SK-N-SH treated with all-trans-retinoic acid at 6 μM for 48 hours (cell line): ENCODE data around the gene TNS1.

Experiments used
- ATAC-seq: fragments of 200-7000 bp; cut with Tn5 transposase; 3 replicates; pipeline ENCODE4 v1.9.1; 2020; ENCODE audit warnings: mild to moderate bottlenecking, moderate library complexity
- ARNTL ChIP-seq: fragments of 450-650 bp; formaldehyde crosslinking; IDR thresholded peaks from 2 replicates; pipeline ENCODE4 v1.5.0; 2020; ENCODE audit warnings: low read depth, mild to moderate bottlenecking, moderate library complexity, borderline replicate concordance
- BACH2 ChIP-seq: fragments of 250-450 bp; sonication (Bioruptor Pico); IDR thresholded peaks from 2 replicates; pipeline ENCODE4 v1.9.0; 2021; ENCODE audit warnings: mild to moderate bottlenecking, borderline replicate concordance
- CSDC2 ChIP-seq: fragments of 250-450 bp; sonication (Bioruptor Pico); IDR thresholded peaks from 2 replicates; pipeline ENCODE4 v1.5.0; 2020; ENCODE audit warnings: mild to moderate bottlenecking, moderate library complexity
- ESRRG ChIP-seq: fragments of 250-450 bp; sonication (Bioruptor Pico); IDR thresholded peaks from 2 replicates; pipeline ENCODE4 v1.6.1; 2021; ENCODE audit warnings: mild to moderate bottlenecking
- GLIS3 ChIP-seq: fragments of 250-450 bp; sonication (Bioruptor Pico); IDR thresholded peaks from 2 replicates; pipeline ENCODE4 v1.5.0; 2020; ENCODE audit warnings: mild to moderate bottlenecking, moderate library complexity
- ISL1 ChIP-seq: fragments of 250-450 bp; sonication (Bioruptor Pico); IDR thresholded peaks from 2 replicates; pipeline ENCODE4 v2.1.2; 2022; ENCODE audit warnings: mild to moderate bottlenecking, moderate library complexity
- OSR1 ChIP-seq: fragments of 250-450 bp; sonication (Bioruptor Pico); IDR thresholded peaks from 2 replicates; pipeline ENCODE4 v1.8.0; 2022; ENCODE audit warnings: moderate library complexity, mild to moderate bottlenecking, inconsistent platforms
- PPARA ChIP-seq: fragments of 250-450 bp; sonication (Bioruptor Pico); IDR thresholded peaks from 2 replicates; pipeline ENCODE4 v1.5.0; 2020; ENCODE audit warnings: mild to moderate bottlenecking, borderline replicate concordance
- RARB ChIP-seq: fragments of 250-450 bp; sonication (Bioruptor Pico); IDR thresholded peaks from 2 replicates; pipeline ENCODE4 v1.8.0; 2021; ENCODE audit warnings: mild to moderate bottlenecking, moderate library complexity
- TOX ChIP-seq: fragments of 250-450 bp; sonication (Bioruptor Pico); IDR thresholded peaks from 2 replicates; pipeline ENCODE4 v1.8.0; 2021; ENCODE audit warnings: mild to moderate bottlenecking, moderate library complexity, borderline replicate concordance
- ZFP3 ChIP-seq: fragments of 250-450 bp; sonication (Bioruptor Pico); IDR thresholded peaks from 2 replicates; pipeline ENCODE4 v1.5.0; 2020; ENCODE audit warnings: mild to moderate bottlenecking, moderate library complexity
- ZNF565 ChIP-seq: fragments of 450-650 bp; formaldehyde crosslinking; conservative IDR thresholded peaks from 2 replicates; pipeline ENCODE4 v1.5.0; 2020; ENCODE audit warnings: low read depth, mild to moderate bottlenecking, moderate library complexity
- ZNF70 ChIP-seq: fragments of 450-650 bp; formaldehyde crosslinking; IDR thresholded peaks from 2 replicates; pipeline ENCODE4 v1.5.0; 2020; ENCODE audit warnings: mild to moderate bottlenecking, moderate library complexity
- TF ChIP-seq, protein P1 (sequence below): fragments of 250-450 bp; sonication (Bioruptor Pico); IDR thresholded peaks from 2 replicates; pipeline ENCODE4 v1.8.0; 2021; ENCODE audit warnings: low read depth, mild to moderate bottlenecking, moderate library complexity, borderline replicate concordance
- TF ChIP-seq, protein P2 (sequence below): fragments of 250-450 bp; sonication (Bioruptor Pico); IDR thresholded peaks from 2 replicates; pipeline ENCODE4 v1.5.1; 2020; ENCODE audit warnings: low read depth, mild to moderate bottlenecking, moderate library complexity
- TF ChIP-seq, protein P3 (sequence below): fragments of 250-450 bp; sonication (Bioruptor Pico); IDR thresholded peaks from 2 replicates; pipeline ENCODE4 v1.8.0; 2020; ENCODE audit warnings: mild to moderate bottlenecking, moderate library complexity, borderline replicate concordance
- TF ChIP-seq, protein P4 (sequence below): fragments of 250-450 bp; sonication (Bioruptor Pico); IDR thresholded peaks from 2 replicates; pipeline ENCODE4 v1.5.0; 2020; ENCODE audit warnings: mild to moderate bottlenecking, moderate library complexity

TNS1 gene

DNA sequence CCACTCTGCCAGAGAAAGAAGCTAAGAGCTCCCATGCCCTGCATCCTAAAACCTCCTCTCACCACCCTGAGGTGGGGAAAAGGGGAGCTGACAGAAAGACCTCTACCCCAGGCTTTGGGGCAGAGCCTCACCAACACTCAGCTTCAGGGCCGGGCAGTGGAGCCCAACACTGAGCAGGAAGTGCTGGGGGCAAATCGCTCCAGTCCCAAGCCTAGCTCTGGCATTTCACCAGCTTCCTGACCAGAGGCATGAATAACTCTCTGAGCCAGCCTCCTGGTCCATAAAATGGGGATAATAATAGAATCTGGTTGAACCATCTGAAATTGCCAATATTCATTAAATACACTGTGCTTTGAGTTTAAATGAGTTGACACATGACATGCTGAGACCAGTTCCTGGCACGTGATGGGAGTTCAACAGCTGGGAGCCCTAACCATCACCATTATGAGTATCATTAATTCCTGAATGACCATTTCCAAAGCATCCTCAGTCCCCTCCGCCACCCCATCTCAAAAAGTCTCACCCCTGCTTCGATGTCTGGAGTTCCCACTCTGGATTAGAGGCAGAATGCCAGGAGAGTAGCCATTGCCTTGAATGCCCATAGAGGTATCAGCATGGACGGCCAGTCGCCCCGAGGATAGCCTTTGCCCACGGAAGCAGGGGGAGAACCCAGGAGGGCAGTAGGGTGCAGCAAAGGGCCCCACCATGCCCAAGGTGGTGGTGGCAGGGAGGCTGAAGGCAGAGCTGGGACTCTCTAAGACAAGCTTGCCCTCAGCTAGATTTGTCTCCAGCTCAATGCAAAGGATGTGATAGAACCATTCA lies 153.4 kb downstream of the TNS1 start:
- TF ChIP-seq ISL1 (CRISPR knock-in tag), result no peak
- no peak for TF ChIP-seq CSDC2 (CRISPR knock-in tag)
- no peak for TF ChIP-seq ZFP3 (CRISPR knock-in tag)
- TF ChIP-seq, protein P1, sequence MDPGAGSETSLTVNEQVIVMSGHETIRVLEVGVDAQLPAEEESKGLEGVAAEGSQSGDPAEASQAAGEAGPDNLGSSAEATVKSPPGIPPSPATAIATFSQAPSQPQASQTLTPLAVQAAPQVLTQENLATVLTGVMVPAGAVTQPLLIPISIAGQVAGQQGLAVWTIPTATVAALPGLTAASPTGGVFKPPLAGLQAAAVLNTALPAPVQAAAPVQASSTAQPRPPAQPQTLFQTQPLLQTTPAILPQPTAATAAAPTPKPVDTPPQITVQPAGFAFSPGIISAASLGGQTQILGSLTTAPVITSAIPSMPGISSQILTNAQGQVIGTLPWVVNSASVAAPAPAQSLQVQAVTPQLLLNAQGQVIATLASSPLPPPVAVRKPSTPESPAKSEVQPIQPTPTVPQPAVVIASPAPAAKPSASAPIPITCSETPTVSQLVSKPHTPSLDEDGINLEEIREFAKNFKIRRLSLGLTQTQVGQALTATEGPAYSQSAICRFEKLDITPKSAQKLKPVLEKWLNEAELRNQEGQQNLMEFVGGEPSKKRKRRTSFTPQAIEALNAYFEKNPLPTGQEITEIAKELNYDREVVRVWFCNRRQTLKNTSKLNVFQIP (CRISPR knock-in tag), result no peak
- TF ChIP-seq ZNF565 (CRISPR knock-in tag), result no peak
- TF ChIP-seq BACH2 (CRISPR knock-in tag), result no peak
- TF ChIP-seq, protein P2, sequence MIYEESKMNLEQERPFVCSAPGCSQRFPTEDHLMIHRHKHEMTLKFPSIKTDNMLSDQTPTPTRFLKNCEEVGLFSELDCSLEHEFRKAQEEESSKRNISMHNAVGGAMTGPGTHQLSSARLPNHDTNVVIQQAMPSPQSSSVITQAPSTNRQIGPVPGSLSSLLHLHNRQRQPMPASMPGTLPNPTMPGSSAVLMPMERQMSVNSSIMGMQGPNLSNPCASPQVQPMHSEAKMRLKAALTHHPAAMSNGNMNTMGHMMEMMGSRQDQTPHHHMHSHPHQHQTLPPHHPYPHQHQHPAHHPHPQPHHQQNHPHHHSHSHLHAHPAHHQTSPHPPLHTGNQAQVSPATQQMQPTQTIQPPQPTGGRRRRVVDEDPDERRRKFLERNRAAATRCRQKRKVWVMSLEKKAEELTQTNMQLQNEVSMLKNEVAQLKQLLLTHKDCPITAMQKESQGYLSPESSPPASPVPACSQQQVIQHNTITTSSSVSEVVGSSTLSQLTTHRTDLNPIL, result no peak
- TF ChIP-seq ESRRG (CRISPR knock-in tag), result no peak
- TF ChIP-seq, protein P3, sequence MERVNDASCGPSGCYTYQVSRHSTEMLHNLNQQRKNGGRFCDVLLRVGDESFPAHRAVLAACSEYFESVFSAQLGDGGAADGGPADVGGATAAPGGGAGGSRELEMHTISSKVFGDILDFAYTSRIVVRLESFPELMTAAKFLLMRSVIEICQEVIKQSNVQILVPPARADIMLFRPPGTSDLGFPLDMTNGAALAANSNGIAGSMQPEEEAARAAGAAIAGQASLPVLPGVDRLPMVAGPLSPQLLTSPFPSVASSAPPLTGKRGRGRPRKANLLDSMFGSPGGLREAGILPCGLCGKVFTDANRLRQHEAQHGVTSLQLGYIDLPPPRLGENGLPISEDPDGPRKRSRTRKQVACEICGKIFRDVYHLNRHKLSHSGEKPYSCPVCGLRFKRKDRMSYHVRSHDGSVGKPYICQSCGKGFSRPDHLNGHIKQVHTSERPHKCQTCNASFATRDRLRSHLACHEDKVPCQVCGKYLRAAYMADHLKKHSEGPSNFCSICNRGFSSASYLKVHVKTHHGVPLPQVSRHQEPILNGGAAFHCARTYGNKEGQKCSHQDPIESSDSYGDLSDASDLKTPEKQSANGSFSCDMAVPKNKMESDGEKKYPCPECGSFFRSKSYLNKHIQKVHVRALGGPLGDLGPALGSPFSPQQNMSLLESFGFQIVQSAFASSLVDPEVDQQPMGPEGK (CRISPR knock-in tag), result no peak
- no peak for TF ChIP-seq OSR1
- TF ChIP-seq PPARA (CRISPR knock-in tag), result no peak
- no peak for TF ChIP-seq GLIS3 (CRISPR knock-in tag)
- TF ChIP-seq ZNF70 (CRISPR knock-in tag), result no peak
- TF ChIP-seq, protein P4, sequence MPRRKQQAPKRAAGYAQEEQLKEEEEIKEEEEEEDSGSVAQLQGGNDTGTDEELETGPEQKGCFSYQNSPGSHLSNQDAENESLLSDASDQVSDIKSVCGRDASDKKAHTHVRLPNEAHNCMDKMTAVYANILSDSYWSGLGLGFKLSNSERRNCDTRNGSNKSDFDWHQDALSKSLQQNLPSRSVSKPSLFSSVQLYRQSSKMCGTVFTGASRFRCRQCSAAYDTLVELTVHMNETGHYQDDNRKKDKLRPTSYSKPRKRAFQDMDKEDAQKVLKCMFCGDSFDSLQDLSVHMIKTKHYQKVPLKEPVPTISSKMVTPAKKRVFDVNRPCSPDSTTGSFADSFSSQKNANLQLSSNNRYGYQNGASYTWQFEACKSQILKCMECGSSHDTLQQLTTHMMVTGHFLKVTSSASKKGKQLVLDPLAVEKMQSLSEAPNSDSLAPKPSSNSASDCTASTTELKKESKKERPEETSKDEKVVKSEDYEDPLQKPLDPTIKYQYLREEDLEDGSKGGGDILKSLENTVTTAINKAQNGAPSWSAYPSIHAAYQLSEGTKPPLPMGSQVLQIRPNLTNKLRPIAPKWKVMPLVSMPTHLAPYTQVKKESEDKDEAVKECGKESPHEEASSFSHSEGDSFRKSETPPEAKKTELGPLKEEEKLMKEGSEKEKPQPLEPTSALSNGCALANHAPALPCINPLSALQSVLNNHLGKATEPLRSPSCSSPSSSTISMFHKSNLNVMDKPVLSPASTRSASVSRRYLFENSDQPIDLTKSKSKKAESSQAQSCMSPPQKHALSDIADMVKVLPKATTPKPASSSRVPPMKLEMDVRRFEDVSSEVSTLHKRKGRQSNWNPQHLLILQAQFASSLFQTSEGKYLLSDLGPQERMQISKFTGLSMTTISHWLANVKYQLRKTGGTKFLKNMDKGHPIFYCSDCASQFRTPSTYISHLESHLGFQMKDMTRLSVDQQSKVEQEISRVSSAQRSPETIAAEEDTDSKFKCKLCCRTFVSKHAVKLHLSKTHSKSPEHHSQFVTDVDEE (CRISPR knock-in tag), result no peak
- no peak for TF ChIP-seq RARB
- ATAC-seq, result no peak

DNA sequence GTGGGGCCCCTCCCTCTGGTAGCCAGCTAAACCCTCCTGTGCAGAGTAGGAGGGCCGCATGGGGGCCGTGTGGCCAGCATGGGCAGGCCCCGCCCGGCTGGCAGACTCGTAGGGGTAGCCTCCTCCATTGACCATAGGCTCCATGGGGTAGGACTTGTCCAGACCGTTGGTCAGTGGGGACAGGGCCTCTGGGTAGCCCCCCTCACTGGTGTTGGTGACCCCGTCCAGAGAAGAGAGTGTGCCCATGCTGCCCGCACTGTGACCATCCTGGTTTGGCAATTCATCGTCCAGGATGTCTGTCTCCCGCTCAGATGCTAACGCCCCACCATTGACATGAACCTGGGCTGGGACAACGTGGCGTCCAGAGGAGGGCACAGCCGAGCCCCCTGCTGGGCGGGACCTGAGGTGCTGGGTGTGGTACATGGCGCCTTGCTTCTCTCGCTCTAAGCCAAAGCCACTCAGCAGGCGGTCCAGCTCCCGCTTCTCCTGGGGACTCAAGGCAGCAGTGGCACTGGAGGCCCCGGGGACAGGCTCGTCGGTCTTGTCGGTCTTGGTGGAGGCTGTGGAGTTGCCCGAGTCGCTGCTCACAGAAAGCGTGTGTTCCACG lies 154.3 kb downstream of the TNS1 start:
- ATAC-seq, result no peak
- no peak for TF ChIP-seq TOX (CRISPR knock-in tag)

DNA sequence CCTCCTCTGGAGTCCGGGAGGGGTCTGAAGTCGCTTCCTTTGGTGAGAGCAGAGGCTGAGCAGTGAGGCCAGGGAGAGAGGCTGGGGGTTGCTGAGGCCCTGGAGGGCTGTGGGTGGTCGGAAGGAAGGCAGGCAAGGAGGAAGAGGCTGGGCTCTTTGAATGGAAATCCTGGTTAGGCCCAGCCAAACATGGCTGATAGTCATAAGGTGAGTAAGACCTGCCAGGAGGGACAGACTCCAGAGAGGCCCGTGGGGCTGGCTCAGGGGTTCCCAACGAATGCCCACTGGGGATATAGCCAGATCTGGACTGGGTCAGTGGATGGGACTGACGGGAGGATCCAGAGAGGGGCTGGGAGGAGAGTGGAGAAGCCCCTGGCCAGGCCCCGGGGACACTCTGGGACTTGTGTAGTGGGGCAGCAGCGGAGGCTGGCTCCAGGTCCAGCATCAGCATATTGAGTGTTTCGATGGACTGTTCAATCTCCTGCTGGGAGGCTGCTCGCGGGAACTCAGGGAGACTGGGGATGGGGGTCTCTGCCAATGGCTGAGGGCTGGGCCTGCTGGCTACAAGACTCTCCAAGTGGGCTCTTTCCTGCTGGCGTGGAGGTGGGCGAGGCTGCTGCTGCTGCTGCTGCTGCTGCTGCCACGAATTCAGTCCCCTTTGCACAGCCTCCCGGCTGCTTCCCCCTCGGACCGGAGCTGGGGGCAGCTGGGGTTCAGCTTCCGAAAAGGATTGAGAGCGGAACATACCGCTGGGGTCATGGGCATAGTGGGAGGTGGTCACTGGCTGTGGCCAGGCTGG lies 155.0 kb downstream of the TNS1 start:
- ATAC-seq, result no peak
- TF ChIP-seq ESRRG (CRISPR knock-in tag) (no peak), BACH2 (CRISPR knock-in tag) (no peak), ZNF70 (CRISPR knock-in tag) (no peak), GLIS3 (CRISPR knock-in tag) (no peak), ISL1 (CRISPR knock-in tag) (no peak), ARNTL (CRISPR knock-in tag) (no peak)
- TF ChIP-seq, protein P2, result no peak
